ENCODE data around the gene DOK5.

GRCh38 chr20:54590856-54591255 lies 115.5 kb downstream of the DOK5 start:
- TF ChIP-seq POLR2AphosphoS5 (IDR thresholded peaks at IDR 0.05; ENCODE audit: insufficient read depth, low read depth, low read length): no peak
- TF ChIP-seq, protein P1, sequence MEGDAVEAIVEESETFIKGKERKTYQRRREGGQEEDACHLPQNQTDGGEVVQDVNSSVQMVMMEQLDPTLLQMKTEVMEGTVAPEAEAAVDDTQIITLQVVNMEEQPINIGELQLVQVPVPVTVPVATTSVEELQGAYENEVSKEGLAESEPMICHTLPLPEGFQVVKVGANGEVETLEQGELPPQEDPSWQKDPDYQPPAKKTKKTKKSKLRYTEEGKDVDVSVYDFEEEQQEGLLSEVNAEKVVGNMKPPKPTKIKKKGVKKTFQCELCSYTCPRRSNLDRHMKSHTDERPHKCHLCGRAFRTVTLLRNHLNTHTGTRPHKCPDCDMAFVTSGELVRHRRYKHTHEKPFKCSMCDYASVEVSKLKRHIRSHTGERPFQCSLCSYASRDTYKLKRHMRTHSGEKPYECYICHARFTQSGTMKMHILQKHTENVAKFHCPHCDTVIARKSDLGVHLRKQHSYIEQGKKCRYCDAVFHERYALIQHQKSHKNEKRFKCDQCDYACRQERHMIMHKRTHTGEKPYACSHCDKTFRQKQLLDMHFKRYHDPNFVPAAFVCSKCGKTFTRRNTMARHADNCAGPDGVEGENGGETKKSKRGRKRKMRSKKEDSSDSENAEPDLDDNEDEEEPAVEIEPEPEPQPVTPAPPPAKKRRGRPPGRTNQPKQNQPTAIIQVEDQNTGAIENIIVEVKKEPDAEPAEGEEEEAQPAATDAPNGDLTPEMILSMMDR (IDR thresholded peaks at IDR 0.05; ENCODE audit: extremely low read depth in 1 of 2, insufficient read depth in 1 of 2, low read depth in 1 of 2, low read length in 2 of 2): no peak
- TF ChIP-seq POLR2A (IDR thresholded peaks at IDR 0.05; ENCODE audit: low read depth, low read length): no peak
